Urinary bladder (tissue), 4 donors: ENCODE measurements around the gene LY6G6C. TPM values are rescaled to one million over a fixed set of nuclear protein-coding genes. Genes with fewer than 3 reads are reported as not detected.
"Not testable (repeated sequence)": the region's sequence is repeated elsewhere in the genome, so short reads cannot be mapped to it uniquely, and the experiment has no call there.

Source experiments
- DNase-seq: peaks from one replicate; pipeline ENCODE4 v3.0.0-alpha.2; 2015; ENCODE audit errors: extremely low spot score
- H3K27ac ChIP-seq: one replicate; pipeline ENCODE4 v1.5.1; 2013; ENCODE audit warnings: low read depth, mild to moderate bottlenecking, moderate library complexity
- H3K36me3 ChIP-seq: one replicate; pipeline ENCODE4 v1.6.1; 2013; ENCODE audit warnings: mild to moderate bottlenecking, moderate library complexity; ENCODE audit not compliant: insufficient read depth
- H3K4me1 ChIP-seq: one replicate; pipeline ENCODE4 v1.6.1; 2013; ENCODE audit warnings: mild to moderate bottlenecking, moderate library complexity; ENCODE audit not compliant: insufficient read depth
- H3K4me3 ChIP-seq: one replicate; pipeline ENCODE4 v1.5.1; 2013; ENCODE audit warnings: low read depth, low read length
- WGBS: extraction: QIAGEN DNeasy Blood & Tissue Kit; methylation state at CpG from one replicate; pipeline ENCODE4 v1.1.7; 2013; 5-methylcytosine and 5-hydroxymethylcytosine counted together
- polyA plus RNA-seq: library from polyadenylated mRNA; stranded (reverse); fragments of 200-250 nt; gene quantifications from one replicate; pipeline ENCODE4 v1.2.3, GENCODE V29; 2013
- total RNA-seq: library from RNA; depleted of rRNA; stranded (reverse); fragments of >200 nt; gene quantifications from one replicate; pipeline ENCODE4 v1.2.3, GENCODE V29; 2014
- donor health status: healthy with polysubstance abuse.
- donor health status: healthy.

LY6G6C gene
- total and polyA plus RNA-seq, 2 donors = not detected

DNA sequence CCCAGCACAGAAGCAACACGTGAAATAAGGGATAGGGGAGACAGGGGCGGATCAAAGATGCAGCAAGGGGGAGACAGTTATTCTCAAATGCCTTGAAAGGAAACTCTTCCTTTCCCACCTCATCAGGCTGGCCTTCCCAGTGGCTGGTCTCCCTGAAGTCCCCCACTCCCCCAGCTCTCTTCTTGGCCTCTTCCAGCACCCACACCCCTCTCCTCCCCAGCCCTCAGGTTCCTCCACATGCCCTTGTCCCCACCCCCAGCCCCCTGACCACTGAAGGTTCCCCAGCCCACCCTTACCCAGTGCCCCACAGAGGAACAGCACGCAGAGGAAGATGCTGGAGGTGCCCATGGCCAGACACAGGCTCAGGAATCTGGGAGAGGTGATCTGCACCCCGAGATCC is 8.1 kb downstream of the LY6G6C start:
- WGBS = 72% methylated on average over 4 of the region's 4 CpGs

DNA sequence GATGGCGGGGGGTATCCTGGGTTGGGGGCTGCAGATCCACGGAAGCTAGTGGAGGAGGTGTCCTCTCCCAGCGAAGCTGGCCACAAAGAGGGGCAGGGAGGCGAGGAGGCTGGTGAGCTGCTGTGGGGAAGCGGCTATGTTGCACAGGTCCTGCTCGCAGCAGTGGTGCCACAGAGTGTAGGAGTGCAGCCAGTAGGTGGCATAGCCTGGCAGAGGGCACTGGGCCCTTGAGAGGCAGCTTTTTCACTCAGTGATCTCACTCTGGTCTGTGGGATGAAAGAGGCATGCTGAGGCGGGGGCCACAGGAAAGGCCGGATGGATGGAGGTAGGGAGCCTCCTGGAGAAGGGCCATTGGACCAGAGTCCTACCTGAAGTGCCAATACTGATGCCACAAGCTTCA is 9.2 kb downstream of the LY6G6C start:
- no peak overlapping the region for H3K27ac ChIP-seq
- 90% methylated on average over 8 of the region's 8 CpGs for WGBS
- no peaks in the 10 kb centered on the region for H3K4me1 ChIP-seq
- no peak overlapping the region for H3K4me3 ChIP-seq
- H3K36me3 ChIP-seq = no peaks in the 10 kb centered on the region
- no peak for DNase-seq

More for the DNA sequence above, 8.1 kb downstream of the LY6G6C start:
- no peak for DNase-seq
- Histone ChIP-seq H3K4me3 (no peak overlapping the region), H3K4me1 (no peaks in the 10 kb centered on the region), H3K27ac (no peak overlapping the region), H3K36me3 (no peaks in the 10 kb centered on the region)

DNA sequence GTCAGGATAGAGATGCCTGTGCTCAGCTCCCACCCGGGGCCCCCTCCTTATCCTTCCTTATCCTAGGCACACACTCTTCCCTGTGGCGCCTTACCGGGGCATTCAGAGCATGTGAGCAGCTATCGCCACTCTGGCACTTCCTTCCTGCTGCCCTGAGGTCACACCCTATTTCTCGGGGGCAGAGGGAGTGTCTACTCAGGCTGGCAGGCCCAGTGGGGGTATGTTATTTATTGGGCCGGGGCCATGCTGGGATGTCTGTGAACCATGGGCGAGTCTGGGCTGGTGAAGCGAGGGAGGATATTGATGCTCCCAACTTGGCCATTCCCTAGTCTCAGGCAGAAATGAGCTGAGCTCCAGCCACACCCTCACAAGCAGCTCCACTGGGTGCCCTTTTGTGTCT is 10.3 kb downstream of the LY6G6C start:
- no peaks in the 10 kb centered on the region for H3K4me1 ChIP-seq
- H3K36me3 ChIP-seq = no peaks in the 10 kb centered on the region
- 67% methylated on average over 8 of the region's 8 CpGs for WGBS
- no peak for DNase-seq
- H3K4me3 ChIP-seq = no peak overlapping the region
- no peak overlapping the region for H3K27ac ChIP-seq

DNA sequence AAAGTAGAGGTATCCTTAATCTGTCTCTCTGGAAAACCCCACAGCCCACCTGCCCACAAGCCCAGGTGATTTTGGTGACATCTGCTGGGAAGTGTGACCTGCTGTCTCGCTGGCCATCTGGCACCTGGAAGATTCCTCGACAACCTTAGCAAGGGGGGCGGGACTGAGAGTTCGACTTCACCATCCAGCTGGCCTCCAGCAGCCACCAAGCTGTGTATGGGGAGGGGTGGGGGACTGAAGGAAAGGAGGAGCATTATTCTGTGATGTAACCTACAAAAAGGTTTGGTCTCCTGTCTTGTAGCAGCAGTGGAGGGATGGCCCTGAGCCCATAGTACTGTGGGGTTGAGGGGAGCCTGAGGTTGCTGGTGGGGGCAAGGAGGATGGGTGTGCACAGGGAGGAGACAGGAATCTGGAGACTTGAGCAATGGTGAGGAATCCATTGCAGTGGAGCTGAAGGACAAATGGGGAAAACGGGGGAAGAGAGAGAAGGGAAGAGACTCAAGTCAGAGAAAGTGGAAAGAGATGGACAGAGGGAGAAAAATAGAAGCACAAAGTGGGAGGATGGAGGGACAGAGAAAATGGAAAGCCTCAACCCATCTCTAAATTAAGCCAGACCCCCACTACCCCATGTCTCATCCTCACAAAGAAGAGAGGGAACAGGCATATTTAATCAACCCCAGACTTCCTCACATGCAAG is 10.9 kb downstream of the LY6G6C start:
- no peaks in the 10 kb centered on the region for H3K4me1 ChIP-seq
- no peak overlapping the region for H3K27ac ChIP-seq
- 60% methylated on average over 5 of the region's 5 CpGs for WGBS
- H3K4me3 ChIP-seq = no peak overlapping the region
- no peak for DNase-seq
- no peaks in the 10 kb centered on the region for H3K36me3 ChIP-seq

DNA sequence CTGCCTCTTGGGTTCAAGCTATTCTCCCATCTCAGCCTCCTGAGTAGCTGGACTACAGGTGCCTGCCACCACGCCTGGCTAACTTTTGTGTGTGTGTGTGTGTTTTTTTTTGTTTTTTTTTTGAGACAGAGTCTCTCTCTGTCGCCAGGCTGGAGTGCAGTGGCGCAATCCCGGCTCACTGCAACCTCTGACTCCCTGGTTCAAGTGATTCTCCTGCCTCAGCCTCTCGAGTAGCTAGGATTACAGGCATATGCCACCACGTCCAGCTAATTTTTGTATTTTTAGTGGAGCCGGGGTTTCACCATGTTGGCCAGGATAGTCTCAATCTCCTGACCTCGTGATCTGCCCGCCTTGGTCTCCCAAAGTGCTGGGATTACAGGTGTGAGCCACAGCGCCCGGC is 12.4 kb downstream of the LY6G6C start:
- not testable (repeated sequence) for H3K27ac ChIP-seq, DNase-seq, H3K4me1 ChIP-seq, H3K4me3 ChIP-seq, H3K36me3 ChIP-seq
- 91% methylated on average over 11 of the region's 11 CpGs for WGBS

DNA sequence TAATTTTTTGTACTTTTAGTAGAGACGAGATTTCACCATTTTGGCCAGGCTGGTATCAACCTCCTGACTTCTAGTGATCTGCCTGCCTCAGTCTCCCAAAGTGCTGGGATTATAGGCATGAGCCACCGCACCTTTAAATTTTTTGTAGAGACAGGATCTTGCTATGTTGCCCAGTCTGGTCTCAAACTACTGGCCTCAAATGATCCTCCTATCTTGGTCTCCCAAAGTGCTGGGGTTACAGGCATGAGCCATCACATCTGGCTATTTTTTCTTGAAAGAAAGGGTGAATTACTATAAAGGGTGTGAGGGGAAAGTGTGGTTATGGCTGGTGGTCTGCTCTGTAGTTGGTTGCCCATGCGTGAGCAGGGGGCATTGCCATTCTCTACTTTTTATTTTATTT is 13.3 kb downstream of the LY6G6C start:
- 93% methylated on average over 3 of the region's 3 CpGs for WGBS
- Histone ChIP-seq H3K36me3 (no peaks in the 10 kb centered on the region), H3K27ac (no peak overlapping the region), H3K4me3 (no peak overlapping the region), H3K4me1 (no peaks in the 10 kb centered on the region)
- DNase-seq = no peak

DNA sequence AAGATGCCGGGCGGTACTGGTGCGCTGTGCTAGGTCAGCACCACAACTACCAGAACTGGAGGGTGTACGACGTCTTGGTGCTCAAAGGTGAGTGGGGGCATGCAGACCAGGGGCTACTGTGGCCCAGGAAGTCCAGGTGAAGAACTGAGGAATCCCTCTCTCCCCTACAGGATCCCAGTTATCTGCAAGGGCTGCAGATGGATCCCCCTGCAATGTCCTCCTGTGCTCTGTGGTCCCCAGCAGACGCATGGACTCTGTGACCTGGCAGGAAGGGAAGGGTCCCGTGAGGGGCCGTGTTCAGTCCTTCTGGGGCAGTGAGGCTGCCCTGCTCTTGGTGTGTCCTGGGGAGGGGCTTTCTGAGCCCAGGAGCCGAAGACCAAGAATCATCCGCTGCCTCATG is 13.8 kb downstream of the LY6G6C start:
- H3K4me3 ChIP-seq = no peak overlapping the region
- H3K4me1 ChIP-seq = no peaks in the 10 kb centered on the region
- no peak overlapping the region for H3K27ac ChIP-seq
- no peak for DNase-seq
- WGBS = 88% methylated on average over 10 of the region's 10 CpGs
- H3K36me3 ChIP-seq = no peaks in the 10 kb centered on the region

DNA sequence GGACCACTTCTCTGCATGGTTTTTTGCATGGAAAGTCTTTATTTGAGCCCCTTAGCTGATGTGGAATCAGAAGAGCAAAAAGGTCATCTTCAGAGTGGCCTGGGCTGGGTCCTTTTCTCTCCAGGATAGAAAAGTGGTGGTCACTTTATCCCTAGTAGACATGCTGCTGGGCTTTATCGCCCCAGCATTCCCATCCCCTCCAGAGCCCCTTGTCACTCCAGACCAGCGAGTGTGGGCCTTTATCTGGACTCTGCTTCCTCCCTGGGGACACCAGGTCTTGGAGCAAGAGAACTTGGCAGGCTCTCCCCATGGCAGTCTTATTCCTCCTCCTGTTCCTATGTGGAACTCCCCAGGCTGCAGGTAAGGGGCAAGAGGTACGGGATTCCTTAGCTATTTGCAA is 14.9 kb downstream of the LY6G6C start, which contains the start of gene LY6G6F:
TSS of gene LY6G6F (plus strand) at position 268 of the 400 bp plus-strand sequence. CDS start at position 309, 41 bp downstream.
- no peak within 1 kb of the TSS for H3K27ac ChIP-seq
- WGBS = 46% methylated on average over 3 of the region's 3 CpGs
- DNase-seq = no peak

DNA sequence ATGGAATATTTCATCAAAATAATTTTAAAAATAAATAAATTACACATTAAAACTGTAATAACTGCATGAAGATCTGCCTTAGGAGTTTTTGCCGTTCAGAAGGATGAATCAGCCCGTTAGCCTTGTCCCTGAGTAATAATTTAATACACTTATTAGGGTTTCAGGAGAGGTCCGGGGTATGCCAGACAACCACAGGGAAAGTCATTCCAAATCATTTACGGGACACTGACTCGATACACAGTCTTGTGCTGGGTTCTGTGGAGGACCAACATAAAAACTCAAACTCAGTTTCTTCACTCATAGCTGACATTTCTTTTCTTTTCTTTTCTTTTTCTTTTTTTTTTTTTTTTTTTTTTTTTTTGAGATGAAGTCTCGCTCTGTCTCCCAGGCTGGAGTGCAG is 15.6 kb downstream of the LY6G6C start:
- Histone ChIP-seq H3K27ac (no peak overlapping the region), H3K4me1 (no peaks in the 10 kb centered on the region), H3K4me3 (no peak overlapping the region), H3K36me3 (no peaks in the 10 kb centered on the region)
- WGBS = 91% methylated on average over 6 of the region's 6 CpGs
- no peak for DNase-seq

More for the DNA sequence above, 14.9 kb downstream of the LY6G6C start, which contains the start of gene LY6G6F:
- Histone ChIP-seq H3K36me3 (no peaks in the 10 kb centered on the region), H3K4me1 (no peaks in the 10 kb centered on the region), H3K4me3 (no peak within 1 kb of the TSS)

DNA sequence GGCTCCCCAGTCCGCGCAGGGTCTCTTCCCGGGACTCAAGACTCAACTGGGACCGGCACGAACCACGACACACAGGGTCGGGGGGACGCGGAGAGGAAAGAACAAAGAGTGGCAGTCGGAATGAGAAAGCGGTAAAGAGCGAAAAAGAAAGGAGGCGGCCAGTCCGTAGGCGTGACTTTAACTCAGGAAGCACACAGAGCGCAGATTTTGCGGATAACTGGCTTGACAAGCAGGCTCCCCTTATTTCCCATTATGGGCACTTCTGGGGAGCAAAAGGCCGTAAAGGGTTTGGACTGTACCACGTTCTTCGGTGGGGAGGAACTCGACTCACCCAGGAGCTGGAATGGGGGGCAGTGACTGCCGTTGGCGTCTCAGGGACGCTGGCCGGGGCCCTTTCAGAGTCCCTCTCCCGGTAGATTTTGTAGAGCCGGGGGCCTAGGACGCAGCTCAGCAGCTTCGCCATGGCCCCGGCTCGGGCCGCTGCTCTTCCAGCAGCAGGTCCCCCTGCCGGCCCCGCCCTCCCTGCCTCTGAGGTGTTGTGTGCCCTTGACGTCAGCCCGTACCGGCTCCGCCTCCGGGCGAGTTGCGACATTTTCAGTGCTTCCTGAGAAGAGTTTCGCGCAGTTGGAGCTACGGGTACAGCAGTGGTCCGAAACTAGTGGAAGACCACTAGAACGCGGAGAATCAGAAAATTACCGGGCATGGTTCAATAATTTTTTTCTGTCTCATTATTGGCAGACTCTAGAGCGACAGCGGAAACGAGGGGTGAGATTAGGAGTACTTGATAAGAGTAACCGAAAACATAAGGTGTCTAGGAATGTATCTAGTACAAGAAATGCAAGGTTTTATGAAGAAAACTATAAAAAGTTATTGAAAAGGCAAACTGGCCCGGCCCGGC is 18.5 kb downstream of the LY6G6C start, which contains the start of gene ABHD16A:
TSS of gene ABHD16A (minus strand) at position 506 of the 898 bp plus-strand sequence. CDS start at position 463, 43 bp downstream.
- under 1% methylated on average over 54 of the region's 54 CpGs for WGBS
- Histone ChIP-seq H3K4me1 (no peaks in the 10 kb centered on the region), H3K4me3 (peak within 1 kb of the TSS; percentile 70), H3K27ac (peak within 1 kb of the TSS; percentile 97), H3K36me3 (no peaks in the 10 kb centered on the region)
- peak; percentile 97 for DNase-seq

DNA sequence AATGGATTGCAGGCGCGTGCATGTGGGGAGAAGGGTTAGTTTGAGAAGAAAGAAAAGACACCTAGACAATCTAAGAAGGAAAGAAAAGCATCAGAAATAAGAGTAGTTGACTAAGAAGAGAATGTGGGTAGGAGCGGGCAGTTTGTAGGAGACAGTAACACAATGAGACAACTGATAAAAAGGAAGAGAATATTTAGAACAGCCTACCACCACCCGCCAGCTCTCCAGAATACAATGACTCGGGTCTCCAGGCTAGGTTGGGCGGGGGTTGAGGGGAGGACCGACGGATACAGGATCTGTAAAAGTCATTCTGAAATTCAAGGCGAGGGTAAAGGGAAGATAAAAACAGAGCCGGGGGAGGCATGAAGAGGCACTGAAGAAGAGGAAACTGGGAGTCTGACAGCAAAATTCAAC is 19.1 kb downstream of the LY6G6C start:
- H3K4me3 ChIP-seq = peak overlapping the region; percentile 70
- no peak for DNase-seq
- H3K36me3 ChIP-seq = no peaks in the 10 kb centered on the region
- no peaks in the 10 kb centered on the region for H3K4me1 ChIP-seq
- peak overlapping the region; percentile 97 for H3K27ac ChIP-seq
- under 1% methylated on average over 10 of the region's 10 CpGs for WGBS

DNA sequence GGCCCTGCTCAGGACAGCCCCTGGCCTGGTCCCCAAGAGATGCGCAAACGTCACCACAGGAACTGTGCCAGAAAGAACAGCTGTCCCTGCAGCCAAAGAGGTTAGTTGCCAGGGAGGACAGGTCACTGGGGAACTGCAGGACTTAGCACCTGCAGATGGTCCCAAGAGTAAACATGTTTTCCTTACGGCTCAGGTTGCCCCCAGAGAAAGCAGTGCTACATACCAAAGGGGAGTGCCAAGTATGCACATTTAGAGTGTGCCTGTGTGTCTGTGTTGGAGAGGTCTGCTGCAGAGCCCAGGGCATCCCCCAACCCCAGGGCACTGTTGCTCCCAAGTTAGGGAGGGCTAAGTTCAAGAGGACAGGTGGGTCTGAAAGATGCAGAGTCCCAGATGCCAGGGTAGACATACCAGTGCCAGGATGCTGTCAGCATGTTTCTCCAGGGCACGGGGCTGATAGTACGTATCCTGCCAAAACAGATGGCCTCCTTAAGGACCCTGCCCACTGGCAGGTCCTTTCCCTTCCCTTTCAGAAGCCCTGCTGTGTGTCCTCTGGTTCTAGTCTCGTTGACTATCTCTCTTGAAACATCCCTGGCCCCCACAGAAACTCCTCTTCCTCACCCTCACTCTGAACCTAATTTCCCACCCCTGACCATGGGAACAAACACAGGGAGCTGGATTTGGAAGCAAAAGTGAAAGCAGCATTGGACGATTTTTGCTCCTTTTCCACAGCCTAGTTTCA is 19.7 kb downstream of the LY6G6C start:
- H3K36me3 ChIP-seq = no peaks in the 10 kb centered on the region
- H3K4me1 ChIP-seq = no peaks in the 10 kb centered on the region
- no peak overlapping the region for H3K27ac ChIP-seq
- DNase-seq = no peak
- H3K4me3 ChIP-seq = peak overlapping the region; percentile 70
- 23% methylated on average over 7 of the region's 7 CpGs for WGBS

DNA sequence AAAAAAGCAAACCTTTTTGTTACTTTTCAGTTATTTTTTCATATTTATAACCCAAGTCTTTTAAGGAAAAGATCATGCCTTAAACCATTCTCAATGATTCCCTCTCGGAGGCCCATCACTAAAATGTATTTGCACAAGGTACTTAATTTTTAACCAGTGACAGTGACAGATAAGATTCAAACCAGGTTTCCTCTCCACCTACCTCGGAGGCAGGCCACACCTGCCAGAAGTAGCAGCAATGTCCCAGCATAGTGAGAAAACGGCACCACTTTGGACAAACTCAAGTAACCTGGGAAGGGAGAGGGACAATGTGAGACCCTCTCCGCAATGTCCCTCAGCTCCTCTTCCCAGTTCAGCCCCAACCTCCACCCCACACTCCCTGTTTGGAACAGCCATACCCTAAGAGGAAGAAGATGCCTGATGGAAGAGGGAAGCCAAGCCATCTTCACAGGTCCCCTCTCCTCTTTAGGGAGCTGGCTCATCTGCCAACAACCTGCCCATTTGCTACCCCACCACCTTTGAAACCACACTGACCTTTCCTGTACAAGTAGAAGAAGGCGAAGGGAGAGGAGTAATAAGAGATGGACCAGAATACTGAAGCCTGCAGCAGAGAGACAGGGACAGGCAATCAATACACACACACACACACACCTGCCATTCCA is 20.7 kb downstream of the LY6G6C start:
- H3K36me3 ChIP-seq = no peaks in the 10 kb centered on the region
- no peaks in the 10 kb centered on the region for H3K4me1 ChIP-seq
- WGBS = 86% methylated on average over 5 of the region's 5 CpGs
- no peak overlapping the region for H3K27ac ChIP-seq
- DNase-seq = no peak
- H3K4me3 ChIP-seq = no peak overlapping the region
